ENCODE measurements around the gene LYG2.

DNA sequence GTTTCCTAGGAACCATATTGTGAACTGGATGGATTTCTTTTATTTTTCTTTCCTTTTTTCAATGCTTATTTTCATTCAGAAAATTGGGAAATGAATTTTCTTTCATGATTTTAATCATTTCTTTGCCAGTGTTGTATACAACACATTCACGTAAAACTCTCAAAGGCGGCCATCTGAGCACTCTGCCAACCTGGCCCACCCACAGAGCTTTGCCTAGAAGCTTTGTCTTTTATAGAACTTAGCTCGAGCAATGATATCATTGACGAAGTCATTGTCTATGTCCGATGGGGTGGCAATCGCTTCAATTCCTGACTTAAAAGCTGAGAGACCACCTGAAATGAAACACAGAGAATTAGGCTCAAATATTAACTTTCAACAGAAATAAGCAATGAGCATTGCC lies 13.3 kb downstream of the LYG2 start:
- TF ChIP-seq, protein P1, sequence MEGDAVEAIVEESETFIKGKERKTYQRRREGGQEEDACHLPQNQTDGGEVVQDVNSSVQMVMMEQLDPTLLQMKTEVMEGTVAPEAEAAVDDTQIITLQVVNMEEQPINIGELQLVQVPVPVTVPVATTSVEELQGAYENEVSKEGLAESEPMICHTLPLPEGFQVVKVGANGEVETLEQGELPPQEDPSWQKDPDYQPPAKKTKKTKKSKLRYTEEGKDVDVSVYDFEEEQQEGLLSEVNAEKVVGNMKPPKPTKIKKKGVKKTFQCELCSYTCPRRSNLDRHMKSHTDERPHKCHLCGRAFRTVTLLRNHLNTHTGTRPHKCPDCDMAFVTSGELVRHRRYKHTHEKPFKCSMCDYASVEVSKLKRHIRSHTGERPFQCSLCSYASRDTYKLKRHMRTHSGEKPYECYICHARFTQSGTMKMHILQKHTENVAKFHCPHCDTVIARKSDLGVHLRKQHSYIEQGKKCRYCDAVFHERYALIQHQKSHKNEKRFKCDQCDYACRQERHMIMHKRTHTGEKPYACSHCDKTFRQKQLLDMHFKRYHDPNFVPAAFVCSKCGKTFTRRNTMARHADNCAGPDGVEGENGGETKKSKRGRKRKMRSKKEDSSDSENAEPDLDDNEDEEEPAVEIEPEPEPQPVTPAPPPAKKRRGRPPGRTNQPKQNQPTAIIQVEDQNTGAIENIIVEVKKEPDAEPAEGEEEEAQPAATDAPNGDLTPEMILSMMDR (IDR thresholded peaks at IDR 0.05; ENCODE audit: poor library complexity), result no peak
- TF ChIP-seq EZH2phosphoT487 (IDR thresholded peaks at IDR 0.05; ENCODE audit: low read depth, severe bottlenecking, unreplicated experiment) (no peak), EZH2 (IDR thresholded peaks at IDR 0.05; ENCODE audit: borderline replicate concordance) (no peak)

Data from hepatocyte (in vitro differentiated cells).